Raji (cell line): ENCODE measurements around the gene RAB23.

Source experiments
- POLR2A ChIP-seq: IDR thresholded peaks from 2 replicates; pipeline ENCODE4 v1.6.1; 2011; ENCODE audit warnings: low read depth, low read length, control low read depth; ENCODE audit not compliant: insufficient read depth

RAB23 gene

DNA sequence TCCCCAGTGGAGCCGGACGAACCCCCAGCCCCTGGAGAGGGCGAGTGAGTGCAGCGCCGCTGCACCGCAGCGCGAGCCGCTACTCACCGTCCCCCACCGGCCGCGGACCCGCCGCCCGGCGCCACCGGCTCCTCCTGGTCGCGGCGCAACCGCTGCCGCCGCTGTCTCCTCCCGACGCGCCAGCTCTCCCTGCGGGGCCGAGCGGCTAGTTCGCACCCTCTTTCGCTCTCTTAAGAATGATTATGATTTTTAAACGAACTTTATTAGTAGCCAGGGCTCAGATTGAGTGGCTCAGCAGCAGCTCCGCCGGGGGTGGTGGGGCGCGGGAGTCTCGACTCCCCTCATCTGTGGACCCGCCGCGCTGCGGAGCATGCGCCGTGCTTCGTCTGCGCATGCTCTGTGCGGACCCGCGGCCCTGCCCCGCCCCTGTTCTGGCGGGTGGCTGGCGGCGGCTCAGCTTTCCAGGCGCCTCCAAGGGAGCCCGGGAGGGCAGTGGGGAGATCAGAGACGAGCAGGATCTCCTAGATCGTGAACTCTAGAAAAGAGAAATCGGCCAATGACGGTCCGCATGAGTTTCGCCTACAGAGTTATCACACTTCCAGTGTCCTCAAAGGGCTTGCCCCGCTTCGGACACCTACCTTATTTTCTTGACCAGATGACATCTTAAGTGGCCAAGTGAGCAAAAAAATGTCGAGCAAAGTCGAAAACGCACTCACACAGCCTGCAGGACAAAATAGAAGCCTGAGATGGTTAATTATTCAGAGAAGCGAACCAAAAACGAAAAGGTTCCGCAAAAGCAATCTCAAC, at the start of gene RAB23:
Gene RAB23, minus strand, starts transcription at position 372 of the 807 bp plus-strand sequence. CDS start 11,927 bp downstream, outside the sequence.
- TF ChIP-seq POLR2A, result peak; percentile 93

DNA sequence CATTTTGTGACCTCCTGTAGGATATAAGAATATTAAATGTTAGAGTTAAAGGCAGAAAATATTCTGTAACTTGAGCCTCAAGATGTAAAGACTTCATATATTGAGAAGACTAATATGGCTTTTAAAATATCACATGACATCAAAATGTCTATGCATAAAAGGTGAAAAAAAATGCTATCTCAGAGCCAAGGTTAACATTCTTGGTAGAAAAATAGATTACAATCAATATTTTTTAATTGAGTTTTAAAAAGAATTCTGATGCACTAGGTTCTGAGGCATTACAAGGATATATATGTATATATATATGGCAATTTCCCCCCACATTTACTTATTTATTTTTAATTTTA, 46.2 kb upstream of the RAB23 start:
- no peak for TF ChIP-seq POLR2A

DNA sequence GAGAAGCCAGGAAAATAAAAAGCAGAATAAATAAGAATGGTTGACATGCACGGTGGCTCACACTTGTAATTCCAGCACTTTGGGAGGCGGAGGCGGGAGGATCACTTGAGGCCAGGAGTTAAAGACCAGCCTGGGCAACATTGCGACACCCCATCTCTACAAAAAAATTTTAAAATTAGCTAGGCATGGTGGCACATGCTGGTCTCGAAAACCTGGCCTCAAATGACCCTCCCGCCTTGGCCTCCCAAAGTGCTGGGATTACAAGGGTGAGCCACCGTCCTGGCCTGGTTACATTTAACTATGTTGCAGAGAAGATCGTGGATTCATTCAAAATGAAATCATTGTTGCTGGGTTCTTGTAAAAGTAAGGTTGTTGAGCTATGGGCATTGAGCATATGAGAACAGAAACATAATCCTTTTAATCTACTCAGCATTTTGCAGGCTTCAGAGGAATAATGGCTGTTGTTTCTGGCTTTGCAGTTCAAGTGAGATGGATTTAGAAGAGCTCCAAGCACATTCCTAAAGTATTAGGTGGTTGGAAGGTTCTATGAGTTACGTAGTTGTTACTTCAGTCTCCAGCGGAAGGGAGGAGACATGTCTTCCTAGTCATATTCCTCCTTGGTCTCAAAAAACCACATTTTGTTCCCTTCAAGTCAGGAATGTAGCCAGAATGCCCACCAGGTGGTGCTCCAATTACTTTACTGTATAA, 45.6 kb upstream of the RAB23 start:
- no peak for TF ChIP-seq POLR2A

DNA sequence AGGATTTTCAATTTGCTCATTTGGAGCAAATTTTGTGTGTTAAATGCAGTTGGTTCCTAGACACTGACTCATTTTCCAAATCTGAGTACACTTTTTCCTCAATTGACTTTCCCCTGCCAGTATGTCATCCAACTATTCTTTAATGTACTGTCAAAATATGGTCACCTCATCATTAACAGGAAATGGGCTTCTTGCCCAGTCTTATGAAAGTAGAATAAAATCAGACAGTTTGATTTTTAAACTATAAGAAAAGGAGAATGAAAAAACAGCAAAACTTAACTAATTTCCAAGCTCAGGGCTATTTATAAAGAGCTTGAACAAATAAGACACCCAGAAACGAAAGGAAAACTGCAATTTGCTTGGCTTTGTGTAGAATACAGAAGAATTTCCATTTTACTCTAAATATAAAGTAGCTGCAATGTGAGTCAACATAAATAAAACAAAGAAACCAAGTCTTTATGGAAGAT, 43.7 kb upstream of the RAB23 start:
- no peak for TF ChIP-seq POLR2A

DNA sequence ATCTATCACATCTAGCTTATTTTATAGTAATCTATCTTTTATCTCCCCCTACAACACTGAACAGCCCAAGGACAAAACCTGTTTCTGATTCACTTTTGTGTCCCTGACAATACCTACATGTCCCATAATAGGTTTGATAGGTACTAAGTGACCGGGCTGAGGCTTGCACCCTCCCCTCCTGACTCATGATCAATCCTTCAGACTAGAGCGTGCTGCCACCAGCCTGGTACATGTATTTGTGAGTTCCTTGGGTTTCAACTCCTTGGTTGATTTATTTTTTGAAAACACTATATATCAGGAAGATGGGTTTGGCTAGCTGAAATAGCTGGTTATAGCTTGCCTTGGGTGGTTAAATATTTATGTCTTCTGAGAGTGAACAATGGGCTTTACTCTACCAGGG, 41.6 kb upstream of the RAB23 start:
- TF ChIP-seq POLR2A, result no peak

DNA sequence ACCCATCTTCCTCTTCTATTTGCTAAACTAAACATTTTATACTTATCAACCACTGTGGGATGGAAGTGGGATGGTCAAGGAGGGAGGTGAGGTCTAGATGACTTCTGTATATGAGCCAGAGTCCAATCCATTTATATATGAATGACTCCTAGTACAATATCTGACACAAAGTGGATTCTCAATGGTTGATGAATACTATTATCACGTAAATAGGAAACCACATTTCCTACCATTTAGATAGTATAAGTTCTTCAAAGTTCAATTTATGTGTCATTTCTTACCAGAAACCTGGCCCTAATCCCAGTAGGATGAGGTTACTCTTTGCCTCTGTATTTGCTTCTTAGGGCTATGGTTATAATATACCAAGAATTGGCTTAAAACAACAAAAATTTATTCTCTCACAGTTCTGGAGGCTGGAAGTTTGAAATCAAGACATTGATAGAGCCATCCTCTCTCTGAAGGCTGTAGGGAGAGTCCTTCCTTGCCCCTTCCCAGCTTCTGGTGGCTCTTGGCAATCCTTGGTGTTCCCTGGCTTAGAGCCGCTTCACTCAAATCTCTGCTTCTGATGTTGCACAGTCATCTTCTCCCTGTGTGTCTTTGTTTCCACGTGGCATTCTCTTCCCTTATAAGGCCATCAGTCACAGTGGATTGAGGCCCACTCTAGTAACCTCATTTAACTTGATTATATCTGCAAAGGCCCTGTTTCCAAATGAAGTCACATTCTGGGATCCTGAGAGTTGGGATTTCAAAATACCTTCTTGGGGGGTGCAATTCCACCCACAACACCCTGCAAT, 41.0 kb upstream of the RAB23 start:
- no peak for TF ChIP-seq POLR2A

DNA sequence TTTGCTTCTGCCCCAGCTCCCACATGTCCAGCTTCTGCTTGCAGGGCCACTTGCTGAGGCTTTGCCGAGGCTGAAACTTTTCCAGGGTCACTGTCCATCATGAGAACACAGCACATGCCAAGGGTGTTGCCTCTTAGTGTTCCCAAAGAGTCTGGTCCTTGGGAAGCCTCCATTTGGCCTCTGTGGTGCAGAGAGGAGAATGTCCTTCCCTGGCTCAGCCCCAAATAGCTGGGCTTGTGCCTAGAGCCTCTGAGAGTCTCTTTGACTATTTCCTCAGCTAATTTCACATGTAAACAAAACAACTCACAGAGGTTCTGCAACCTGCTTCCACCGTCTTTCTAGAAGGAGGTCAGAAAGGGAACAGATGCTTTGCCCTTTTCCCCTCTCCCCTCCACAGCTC, 40.4 kb upstream of the RAB23 start:
- no peak for TF ChIP-seq POLR2A

DNA sequence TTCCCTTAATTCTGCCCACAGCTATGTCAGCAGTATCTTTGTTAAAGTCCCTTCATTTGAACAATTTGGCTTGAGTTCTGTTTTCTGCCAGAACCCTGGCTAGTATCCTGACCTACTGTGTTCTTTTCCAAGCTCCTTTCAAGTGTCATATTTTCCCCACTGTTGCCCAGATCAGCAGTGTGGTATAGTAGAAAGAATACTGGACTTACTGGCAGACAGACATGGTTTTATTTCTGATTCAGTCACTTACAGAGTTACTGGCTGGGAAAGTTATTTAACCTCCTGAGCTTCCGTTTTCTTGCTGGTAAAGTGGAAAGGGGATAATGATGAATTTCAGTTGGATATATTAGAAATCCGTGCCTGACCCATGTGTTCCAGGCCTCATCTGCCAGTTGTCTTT, 39.8 kb upstream of the RAB23 start:
- no peak for TF ChIP-seq POLR2A

DNA sequence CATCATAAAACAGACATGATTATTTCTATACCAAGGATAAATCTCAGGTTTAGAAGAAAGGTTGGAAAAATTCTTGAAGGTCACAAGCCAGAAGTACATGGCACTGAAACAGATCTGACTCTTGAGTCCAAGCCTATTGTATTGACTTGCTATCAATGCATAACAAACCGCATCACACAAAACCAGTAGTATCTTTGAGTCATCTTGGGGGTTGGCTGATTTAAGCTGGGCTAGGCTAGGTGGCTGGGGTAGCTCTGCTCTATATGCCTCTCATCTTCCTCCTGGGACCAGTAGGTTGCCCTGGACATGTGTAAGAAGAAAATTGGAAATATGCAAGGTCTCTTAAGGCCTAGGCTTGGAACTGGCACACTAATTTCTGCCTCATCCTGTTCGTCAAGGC, 37.0 kb upstream of the RAB23 start:
- TF ChIP-seq POLR2A, result no peak

DNA sequence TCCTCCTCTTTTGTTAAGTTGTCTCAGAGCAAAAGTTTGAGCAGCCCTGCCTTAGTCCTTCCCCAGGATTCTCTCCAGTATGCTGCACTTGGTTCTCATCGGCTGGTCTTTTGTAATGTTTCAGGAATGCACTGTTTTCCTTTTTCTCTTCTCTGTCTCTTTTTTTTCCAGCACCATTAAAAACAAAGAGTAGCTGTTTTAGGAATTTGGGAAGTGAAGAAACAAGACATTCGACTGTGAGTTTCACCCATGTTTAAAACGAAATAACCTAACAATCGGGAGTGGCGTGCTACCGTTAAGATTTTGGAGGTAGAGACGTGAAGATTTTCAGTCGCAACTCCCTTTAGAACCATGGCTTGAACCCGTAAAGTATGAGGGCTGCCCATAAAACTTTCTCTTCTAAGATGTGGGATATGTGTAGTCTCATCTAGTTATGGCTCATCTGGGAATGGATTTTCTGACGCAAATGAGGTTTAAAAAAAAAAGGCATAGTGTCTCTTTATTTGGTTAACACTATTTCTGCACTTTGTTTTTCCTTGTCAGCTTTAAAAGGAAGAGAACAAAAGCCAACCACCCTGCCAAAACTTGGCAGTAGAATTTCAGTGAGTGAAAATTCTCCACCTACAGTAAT, 35.9 kb upstream of the RAB23 start:
- no peak for TF ChIP-seq POLR2A

DNA sequence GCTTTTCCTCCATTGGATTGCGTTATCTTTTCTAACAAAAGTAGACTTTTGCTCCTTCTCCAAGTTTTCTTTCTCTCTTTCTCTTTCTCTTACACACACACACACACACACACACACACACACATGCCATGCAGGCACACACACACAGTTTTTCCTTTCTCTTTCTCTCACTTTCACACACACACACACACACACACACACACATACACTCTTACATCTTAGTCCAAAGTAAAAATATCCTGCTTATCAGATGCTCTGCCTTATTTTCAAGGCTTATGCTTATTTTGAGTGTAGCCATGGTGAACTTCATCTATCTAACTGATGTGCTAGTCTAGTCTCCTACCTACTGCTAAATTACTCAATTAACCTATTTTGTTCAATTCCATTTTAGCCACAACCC, 34.4 kb upstream of the RAB23 start:
- no peak for TF ChIP-seq POLR2A

DNA sequence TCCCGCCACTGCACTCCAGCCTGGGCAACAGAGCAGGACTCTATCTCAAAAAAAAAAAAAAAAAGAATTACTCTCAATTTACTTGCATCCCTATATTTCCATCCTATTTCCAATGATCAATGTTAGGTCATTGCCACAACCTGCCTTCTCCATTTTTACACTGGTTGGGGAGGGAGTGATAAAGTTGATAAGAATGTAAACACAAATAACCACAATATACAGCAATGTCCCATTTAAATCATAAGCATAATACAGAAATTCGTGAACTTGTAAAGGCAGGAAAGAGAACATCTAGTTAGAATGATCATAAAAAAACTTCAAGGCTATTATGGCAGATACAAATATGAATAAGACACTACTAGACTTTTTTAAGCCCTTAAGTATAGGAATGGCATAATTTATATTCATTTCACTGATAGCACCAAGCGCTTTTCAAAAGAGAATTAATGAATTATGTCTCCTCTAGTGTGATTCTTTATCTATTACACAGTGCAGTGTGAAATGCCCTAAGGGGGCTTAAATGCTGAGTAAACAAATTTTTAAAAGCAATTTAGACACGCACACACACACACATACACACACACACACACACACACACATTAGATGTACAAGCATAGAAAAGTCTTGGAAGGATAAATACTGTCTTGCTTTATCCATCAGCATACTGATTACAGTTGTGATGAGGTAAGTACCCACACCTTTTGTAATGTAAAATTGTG, 33.5 kb upstream of the RAB23 start:
- no peak for TF ChIP-seq POLR2A

DNA sequence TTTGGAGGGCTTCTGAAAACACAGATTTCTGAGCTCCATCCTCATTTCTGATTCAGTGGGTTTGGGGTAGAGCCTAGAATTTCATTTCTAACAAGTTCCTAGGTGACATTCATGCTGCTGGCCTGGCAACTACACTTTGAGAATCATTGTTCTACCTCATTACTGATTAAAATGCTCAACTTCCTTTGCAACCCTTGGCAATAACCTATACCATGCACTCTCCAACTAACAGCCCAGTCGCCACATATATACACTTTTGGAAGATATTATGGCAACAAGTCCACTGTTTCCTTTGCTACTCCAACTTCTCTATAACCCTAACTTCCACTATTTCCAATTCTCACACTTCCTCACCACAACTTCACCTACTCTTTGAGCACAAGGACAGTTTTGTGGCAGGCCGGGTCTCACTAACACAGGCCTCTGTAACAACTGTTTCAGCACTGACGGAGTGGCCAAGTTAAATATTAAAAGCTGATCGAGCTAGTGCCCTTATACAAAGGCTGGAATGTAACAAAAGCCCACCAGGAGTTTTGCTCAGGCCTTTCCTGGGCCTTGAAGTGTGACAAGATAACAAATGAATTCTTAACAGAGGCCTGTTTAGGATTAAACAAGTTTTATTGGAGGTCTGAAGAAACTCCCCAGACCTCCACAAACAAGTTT, 32.1 kb upstream of the RAB23 start:
- no peak for TF ChIP-seq POLR2A

DNA sequence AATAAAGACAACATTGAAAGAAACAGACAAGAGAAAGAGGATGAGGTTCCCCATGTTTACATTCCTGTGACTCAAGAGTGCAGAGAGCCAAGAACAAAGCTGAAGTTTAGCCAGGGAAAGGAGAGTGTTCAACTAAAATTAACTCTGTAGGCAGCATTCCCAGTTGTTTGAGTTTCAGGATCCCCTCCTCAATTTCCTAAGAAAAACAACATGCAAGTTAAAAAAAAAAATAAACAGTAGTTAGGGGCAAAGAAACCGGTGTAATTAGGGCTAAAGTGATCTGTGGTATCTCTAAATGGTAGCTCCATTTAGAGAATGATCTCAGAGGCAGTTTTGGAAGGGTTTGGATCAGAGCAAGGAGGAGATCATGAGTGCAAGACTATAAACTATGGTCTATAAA, 30.9 kb upstream of the RAB23 start:
- no peak for TF ChIP-seq POLR2A
